EL (cell line): ENCODE measurements around the gene REM1.
A peak's percentile ranks its signal among the peaks of the same experiment; 100 is the strongest.
"Not testable (repeated sequence)": the region's sequence is repeated elsewhere in the genome, so short reads cannot be mapped to it uniquely, and the experiment has no call there.

Experiments
- DNase-seq: peaks from one replicate; pipeline ENCODE4 v3.0.0-alpha.2; 2016

REM1 gene

DNA sequence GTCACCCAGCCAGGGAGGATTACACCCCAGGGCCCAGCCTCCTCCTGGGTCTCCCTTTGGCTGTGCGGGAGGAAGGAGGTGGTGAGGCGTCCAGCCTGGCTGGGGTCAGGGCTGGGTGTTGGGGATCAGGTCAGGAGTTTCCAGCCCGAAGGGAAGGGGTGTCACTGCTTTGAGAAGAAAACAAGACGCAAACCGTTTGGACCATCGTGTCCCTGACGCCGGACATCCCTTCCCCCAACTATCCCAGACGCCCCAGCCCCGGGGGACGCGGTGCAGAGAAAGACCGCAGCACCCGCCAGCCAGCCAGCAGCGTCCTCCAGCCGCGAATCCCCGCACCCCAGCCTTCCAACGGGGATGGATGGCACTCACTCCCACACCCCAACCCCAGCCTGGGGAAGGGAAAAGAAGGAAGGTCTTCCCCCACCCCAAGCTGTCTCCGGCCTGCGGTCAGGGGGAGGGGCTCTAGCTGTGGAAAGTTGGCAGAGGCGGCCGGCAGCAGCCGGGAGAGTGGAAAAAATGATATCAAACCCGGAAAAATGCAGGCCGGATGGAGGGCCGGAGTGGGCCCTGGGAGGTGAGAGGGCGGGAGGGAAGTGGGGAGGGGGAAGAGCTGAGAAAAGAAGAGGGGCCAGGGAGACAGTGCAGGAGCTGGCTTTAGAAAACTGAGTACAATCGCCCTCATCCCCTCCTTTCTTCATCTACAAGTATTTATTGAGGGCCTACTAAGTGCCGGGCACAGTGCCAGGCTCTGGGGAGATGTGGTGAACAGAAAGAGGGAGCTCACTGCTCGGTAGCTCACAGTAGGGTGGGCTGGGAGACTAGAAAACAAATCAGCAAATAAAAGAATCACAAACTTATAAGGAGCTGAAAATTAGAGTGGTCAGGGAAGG is 10.6 kb downstream of the REM1 start:
- peak; percentile 39 for DNase-seq

DNA sequence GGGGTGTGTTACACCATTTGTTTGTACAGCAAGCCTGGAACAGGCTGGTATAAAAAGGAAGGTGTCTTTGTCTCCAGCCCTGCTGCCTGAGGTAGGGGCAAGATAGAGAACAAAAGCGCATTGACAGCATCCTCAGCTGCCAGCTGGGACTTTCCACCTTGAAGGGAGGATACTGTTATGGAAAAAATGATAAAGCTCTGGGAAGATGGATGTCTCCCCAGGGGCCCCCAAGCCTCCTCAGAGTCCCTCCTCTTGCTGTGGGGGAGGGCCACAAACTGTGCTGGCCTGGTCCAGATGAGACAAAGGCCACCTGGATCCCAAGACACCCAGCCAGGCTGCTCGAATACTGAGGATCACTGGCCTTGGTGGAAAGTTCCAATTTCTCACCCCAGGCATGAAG is 13.0 kb downstream of the REM1 start:
- DNase-seq = no peak

GRCh38 chr20:31489152-31489551 is 14.1 kb downstream of the REM1 start:
- no peak for DNase-seq

DNA sequence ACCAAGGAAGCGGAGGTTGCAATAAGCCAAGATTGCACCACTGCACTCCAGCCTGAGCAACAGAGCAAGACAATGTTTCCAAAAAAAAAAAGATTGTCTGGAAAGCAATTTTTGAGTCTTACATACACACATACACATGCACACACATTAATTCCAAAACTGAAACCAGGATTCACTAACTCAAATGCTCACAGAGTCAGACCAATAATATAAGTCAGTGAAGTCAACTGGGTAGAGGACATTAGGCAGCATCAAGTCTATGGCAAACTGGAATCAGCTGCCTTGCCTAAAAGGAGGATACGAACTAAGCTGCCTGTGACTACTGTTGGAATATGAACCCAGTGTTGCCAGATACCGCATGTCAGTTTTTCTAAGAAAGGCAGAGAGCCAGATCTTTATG is 15.7 kb downstream of the REM1 start:
- DNase-seq = no peak

DNA sequence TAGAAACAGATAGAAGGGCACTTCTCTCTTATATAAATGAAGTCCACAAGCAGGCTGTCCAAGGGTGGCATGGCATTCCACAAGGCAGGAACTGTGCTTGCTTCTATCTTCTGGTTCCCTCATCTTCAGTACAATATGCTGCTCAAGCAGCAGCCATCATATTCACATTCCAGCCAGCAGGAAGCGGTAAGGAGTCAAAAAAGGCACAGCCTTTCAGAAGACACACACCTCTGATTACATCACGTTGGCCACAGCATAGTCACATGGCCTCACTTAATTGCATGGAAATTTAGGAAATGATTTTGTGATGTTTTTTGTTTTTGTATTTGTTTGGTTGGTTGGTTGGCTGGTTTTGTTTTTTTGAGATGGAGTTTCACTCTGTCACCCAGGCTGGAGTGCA is 19.0 kb downstream of the REM1 start:
- DNase-seq = peak; percentile 57

DNA sequence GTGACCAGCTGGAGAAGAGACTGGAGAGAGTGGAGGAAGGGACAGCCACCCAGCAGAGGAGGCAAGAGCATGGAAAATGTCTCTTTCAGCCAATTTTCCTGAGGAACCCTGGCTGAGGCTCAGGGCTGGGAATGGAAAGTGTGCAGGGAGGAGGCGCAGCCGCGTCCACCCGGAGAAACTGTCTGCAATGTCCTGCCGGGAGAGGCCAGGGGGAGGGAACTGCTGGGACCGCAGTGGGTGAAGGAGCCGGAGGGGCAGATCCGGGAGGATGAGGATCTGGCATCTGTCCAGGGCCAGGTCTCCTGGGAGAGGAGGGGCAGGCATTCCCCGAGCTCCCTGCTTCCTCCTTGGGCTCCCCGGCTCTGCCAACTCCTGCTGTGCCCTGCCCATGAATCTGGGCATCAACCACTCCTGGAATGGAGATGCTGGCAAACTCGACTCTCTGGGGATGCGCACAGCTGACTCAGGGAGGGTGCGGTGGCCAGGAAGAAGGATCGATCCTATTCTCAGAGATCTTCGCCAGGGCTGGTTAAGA is 21.7 kb downstream of the REM1 start:
- DNase-seq = peak; percentile 33

DNA sequence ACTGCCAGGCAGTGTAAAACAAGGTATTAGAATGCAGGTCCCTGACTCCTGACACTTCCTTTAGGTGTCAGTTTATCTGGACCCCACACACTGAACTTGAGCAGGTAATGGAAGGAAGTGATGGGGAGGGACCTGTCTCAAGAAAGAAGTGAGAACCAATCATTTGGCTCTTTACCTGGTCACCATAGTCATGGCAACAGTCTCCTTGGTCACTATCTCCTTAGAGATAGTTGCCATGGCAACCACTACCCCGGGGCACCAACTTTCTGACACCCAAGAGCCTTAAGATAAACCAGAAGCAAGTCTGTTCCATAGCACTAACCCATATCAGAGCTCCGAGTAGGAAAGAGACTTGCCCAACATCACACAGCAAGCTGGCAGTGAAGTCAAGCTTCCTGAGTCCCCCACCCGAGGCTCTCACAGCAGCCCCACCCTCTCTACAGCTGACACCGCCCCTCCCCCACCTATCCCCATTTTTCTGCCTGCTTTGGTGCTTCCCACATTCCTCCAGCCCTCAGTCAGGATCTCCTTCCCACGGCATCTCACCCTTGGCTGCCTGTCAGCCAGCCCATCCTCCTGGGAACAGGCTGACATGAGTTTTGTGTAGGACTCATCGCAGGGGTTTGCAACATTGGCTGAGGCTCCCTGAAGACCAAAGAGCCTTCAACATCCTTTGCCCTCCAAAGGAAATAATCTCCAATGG is 22.9 kb downstream of the REM1 start:
- peak; percentile 48 for DNase-seq

DNA sequence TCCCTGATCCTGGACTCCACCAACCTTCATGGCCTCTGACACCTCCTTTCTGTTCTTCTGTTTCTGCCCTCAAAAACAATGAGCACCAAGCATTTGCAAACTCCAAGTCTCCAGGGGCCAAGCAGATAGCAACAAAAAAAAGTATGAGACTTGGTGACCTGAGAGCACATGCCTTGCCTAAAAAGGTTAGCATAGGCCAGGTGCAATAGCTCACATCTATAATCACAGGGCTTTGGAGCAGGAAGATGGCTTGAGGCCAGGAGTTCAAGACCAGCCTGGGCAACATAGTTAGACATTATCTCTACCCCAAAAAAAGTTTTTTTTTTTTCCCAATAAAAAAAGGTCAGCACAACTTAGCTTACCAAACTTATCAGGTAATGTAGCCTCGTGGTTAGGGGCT is 25.4 kb downstream of the REM1 start:
- DNase-seq = no peak

DNA sequence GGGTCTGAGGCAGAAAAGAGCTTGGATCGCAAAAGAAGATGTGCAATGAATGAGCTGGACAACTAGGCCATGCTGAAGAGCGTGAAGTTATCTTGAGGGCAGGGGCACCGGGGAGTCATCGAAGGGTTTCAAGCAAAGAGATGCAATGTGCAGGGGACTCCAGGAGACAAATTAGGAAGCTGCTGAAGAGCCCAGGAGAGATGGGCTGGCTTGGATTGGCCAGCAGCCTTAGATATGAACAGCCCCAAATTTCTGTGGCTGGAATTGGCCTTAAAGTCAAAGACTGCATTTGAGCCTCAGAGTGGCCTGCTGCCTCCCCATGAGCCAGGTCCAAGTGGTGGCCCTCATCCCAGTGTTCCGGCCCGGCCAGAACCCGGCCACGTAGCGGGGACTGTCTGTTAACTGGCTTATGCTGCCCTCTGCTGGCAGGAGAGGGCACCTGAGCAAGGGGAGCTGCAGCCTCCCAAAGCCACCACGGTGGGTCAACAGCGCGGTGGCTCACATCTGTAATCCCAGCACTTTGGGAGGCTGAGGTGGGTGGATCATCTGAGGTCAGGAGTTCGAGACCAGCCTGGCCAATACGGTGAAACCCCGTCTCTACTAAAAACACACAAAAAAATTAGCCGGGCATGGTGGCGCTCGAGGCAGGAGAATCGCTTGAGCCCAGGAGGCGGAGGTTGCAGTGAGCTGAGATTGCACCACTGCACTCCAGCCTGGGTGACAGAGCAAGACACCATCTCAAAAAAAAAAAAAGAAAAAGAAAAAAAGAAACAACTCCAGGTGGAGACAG is 28.0 kb downstream of the REM1 start:
- DNase-seq = peak; percentile 78

- no peak for DNase-seq
Observed at GRCh38 chr20:31505903-31506302, 30.8 kb downstream of the REM1 start.

DNA sequence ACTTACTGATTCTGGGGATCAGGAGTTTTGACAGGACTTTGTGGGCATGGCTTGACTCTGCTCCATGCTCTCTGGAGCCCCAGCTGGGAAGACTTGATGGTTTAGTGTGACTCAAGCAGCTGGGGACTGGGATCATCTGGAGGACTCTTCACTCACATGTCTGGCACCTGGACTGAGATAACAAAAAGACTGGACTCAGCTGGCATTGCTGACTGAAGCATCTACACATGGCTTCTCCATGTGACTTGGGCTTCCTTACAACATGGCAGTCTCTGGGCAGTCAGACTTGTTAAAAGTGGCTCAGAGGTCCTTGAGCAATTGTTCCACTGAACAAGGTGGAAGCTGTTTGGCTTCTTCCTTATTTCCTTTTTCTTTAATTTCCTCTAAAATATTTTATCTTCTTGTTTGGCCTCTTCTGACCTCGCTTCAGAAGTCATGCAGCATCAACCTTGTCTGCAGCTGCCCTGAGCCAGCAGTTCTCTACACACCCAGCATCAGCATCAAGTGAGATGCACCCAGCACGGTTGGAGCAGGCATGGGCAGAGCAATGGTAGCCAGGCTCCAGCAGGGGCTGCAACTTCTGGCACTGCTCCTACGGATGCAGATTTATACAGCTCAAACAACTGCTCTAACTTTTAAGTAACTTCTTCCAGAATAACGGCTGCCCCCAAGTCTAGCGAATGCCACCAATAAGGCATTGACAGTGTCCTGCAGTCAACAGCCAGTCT is 33.6 kb downstream of the REM1 start:
- DNase-seq = no peak

DNA sequence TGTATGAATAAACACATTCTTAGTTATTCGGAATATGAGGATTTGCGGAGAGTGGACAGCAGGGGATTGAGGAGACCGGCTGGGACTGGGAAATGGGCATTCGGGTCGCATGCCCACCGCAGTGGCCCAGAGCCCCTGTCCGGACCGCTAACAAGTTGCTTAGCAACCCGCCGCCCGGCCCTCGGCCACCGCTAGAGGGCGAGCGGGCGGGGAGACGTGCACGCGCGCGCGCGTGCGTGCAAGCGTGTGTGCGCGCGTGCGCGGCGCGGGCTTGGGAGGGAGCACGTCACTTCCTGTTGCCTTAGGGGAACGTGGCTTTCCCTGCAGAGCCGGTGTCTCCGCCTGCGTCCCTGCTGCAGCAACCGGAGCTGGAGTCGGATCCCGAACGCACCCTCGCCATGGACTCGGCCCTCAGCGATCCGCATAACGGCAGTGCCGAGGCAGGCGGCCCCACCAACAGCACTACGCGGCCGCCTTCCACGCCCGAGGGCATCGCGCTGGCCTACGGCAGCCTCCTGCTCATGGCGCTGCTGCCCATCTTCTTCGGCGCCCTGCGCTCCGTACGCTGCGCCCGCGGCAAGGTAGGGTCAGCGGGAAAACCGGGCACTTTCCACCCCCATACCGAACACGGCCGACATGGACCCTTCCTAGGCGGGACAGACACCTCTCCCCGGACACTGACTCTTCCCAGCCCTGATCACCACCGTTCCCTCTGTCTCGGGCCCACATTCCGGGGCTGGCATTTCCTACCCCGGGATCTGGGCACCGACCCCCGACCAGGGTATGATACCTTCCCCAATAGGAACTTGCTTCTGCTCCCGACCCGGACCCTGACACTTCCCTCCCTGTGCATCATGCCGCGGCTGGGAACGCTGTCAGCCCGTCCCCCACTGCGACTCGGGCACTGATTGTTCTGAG is 39.3 kb downstream of the REM1 start, which contains the start of gene HM13:
Gene HM13 (plus strand): TSS at position 289 of the 918 bp plus-strand sequence. CDS start 110 bp downstream, at position 399.
- DNase-seq = peak; percentile 92

- no peak for DNase-seq
Observed at GRCh38 chr20:31515072-31515774, 40.1 kb downstream of the REM1 start.

- DNase-seq = no peak
Observed at GRCh38 chr20:31515775-31516107, 40.7 kb downstream of the REM1 start.

DNA sequence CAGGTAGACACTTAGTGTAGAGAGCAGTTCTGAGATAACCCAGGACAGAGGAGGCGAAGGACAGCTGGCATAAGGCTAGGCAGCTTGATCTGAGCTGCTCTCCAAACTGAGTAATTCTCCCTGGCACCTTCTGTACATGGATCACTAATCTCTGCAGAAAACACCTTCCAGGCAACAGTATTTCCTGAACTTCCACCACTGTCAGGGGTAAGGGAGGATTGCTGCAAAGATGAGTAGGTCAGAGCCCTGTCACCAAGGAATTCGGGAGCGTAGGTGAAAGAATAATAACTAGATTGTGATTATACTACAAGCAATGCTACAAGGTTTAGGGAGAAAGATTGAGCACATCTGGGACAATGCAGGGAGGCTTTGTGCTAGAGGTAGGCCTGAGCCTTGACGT is 41.1 kb downstream of the REM1 start:
- DNase-seq = no peak

DNA sequence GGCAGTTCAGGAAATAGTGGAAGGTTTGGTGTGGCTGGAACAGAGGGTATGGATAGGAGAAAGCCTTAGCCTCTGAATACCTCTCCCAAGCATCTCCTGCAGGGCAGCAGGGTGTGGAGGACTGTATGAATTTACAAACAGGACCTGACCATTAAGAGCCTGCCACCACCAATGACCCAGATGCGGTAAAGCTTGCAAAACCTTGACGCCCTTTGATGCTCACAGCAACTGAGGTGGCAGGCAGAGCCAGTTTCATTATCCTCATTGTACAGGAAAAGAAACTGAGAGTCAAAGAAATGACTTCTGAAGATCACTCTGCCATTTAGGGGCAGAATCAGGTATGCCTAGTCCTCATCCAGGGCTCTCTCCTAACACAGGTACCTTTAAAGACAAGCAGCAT is 41.6 kb downstream of the REM1 start:
- no peak for DNase-seq

DNA sequence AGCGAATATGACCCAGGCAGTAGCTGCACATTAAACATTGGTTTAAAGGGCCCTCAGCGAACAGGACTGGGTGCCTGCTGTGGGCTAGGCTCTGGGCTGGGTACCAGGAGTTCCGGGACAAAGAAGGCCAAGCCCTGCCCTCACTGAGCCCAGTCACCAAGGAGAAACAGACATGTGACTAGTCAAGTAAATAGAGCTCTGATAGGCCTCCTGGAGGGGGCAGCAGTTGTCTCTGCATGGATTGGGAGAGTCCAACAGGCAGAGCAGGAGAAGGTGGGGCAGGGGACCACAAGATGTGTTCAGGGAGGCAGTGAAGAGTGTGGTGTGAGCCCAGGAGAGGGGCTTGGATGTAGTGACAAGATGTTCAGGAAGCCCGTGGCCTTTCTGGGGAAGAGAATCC is 42.3 kb downstream of the REM1 start:
- peak; percentile 64 for DNase-seq

DNA sequence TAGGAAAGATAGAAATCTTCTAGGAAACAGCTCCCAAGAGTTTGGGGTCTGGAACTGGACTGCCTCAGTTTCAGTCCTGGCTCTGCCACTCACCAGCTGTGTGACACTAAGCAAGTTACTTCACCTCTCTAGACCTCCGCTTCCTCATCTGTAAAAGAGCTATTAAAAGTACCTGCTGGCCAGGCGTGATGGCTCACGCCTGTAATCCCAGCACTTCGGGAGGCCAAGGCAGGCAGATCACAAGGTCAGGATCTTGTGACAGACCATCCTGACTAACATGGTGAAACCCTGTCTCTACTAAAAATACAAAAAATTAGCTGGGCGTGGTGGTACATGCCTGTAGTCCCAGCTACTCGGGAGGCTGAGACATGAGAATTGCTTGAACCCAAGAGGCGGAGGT is 46.2 kb downstream of the REM1 start:
- DNase-seq = not testable (repeated sequence)

DNA sequence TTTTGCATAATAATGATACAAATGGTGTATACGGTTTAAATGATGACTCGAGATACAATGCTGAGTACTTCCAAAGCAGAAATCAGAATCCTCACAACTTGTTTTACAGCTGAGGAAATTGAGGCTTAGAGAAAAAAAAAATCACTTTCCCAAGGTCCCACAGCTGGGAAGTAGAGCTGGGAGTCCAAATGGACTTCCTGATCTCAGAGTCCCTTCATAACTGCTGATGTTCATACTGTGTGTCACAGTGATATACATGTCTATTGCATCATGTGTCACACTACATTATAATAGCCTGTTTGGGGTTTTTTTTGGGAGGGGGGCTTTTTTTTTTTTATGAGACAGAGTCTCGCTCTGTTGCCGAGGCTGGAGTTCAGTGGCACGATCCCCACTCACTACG is 47.6 kb downstream of the REM1 start:
- no peak for DNase-seq

- no peak for DNase-seq
Observed at GRCh38 chr20:31523361-31524283, 48.5 kb downstream of the REM1 start.
